Karpas-422 (cell line): ENCODE data around the gene PDZD4. TPM values are rescaled to one million over a fixed set of nuclear protein-coding genes. Genes with fewer than 3 reads are reported as not detected.

ENCODE experiments used
- DNase-seq: peaks from one replicate; pipeline ENCODE4 v3.0.0-alpha.2; 2015
- H2AFZ ChIP-seq: fragments of 200-600 bp; sonication (generic); 2 replicates; pipeline ENCODE4 v1.6.1; 2014; ENCODE audit warnings: antibody characterized with exemption, low read length, mixed read lengths
- H3K27ac ChIP-seq: fragments of 200-600 bp; sonication (generic); 2 replicates; pipeline ENCODE4 v1.5.1; 2014; ENCODE audit warnings: mild to moderate bottlenecking, low read length, moderate library complexity
- H3K27me3 ChIP-seq: fragments of 200-600 bp; sonication (generic); 2 replicates; pipeline ENCODE4 v1.6.1; 2014; ENCODE audit warnings: low read length, mixed read lengths
- H3K36me3 ChIP-seq: fragments of 200-600 bp; sonication (generic); 2 replicates; pipeline ENCODE4 v1.6.1; 2014; ENCODE audit warnings: low read length, mixed read lengths; ENCODE audit not compliant: insufficient read depth
- H3K4me1 ChIP-seq: fragments of 200-600 bp; sonication (generic); 2 replicates; pipeline ENCODE4 v1.6.1; 2014; ENCODE audit warnings: mild to moderate bottlenecking, low read length, mixed read lengths
- H3K4me2 ChIP-seq: fragments of 200-600 bp; sonication (generic); 2 replicates; pipeline ENCODE4 v1.6.1; 2014; ENCODE audit warnings: low read length, low read depth, mild to moderate bottlenecking; ENCODE audit not compliant: poor library complexity, severe bottlenecking
- H3K4me3 ChIP-seq: fragments of 200-600 bp; sonication (generic); 2 replicates; pipeline ENCODE4 v1.5.1; 2014; ENCODE audit warnings: mild to moderate bottlenecking, antibody characterized with exemption, low read length, mixed read lengths
- H3K79me2 ChIP-seq: fragments of 200-600 bp; sonication (generic); 2 replicates; pipeline ENCODE4 v1.6.1; 2014; ENCODE audit warnings: mild to moderate bottlenecking, low read length, mixed read lengths
- H3K9ac ChIP-seq: fragments of 200-600 bp; sonication (generic); 2 replicates; pipeline ENCODE4 v1.6.0; 2014; ENCODE audit warnings: low read length
- H3K9me2 ChIP-seq: fragments of 200-600 bp; sonication (generic), shearing (Covaris generic); replicated peaks from 2 replicates; pipeline ENCODE4 v1.6.0; 2014; ENCODE audit warnings: mild to moderate bottlenecking, low read length, moderate library complexity; ENCODE audit not compliant: insufficient read depth
- H3K9me3 ChIP-seq: fragments of 300-700, 200-600 bp; sonication (generic); 2 replicates; pipeline ENCODE4 v1.6.1; 2014; ENCODE audit warnings: low read length, mixed read lengths
- H4K20me1 ChIP-seq: fragments of 200-600 bp; sonication (generic); 2 replicates; pipeline ENCODE4 v1.6.1; 2014; ENCODE audit warnings: mild to moderate bottlenecking, antibody characterized with exemption, low read length, low read depth; ENCODE audit not compliant: insufficient read depth
- total RNA-seq: library from RNA; depleted of rRNA; stranded (reverse); fragments of >200 nt; shearing (Covaris generic); gene quantifications from 2 replicates; pipeline ENCODE4 v1.2.3, GENCODE V29; 2014; ENCODE audit warnings: low replicate concordance

The PDZD4 gene
- total RNA-seq, 1 experiment from 2014 or later, result not detected

- H2AFZ ChIP-seq, result no peak overlapping the region
Measured at GRCh38 chrX:153816831-153817690, 13.3 kb downstream of the PDZD4 start.

GRCh38 chrX:153814591-153815315, 15.6 kb downstream of the PDZD4 start:
- Histone ChIP-seq H2AFZ (no peak overlapping the region), H3K27ac (no peak overlapping the region), H3K4me3 (no peak overlapping the region), H3K9me2 (no peaks in the 10 kb centered on the region), H3K4me2 (no peak overlapping the region), H3K9ac (no peak overlapping the region), H3K27me3 (no peaks in the 10 kb centered on the region), H3K36me3 (no peaks in the 10 kb centered on the region), H3K9me3 (no peaks in the 10 kb centered on the region), H3K4me1 (no peaks in the 10 kb centered on the region), H4K20me1 (no peaks in the 10 kb centered on the region), H3K79me2 (no peaks in the 10 kb centered on the region)
- no peak for DNase-seq

More at GRCh38 chrX:153816831-153817690, 13.3 kb downstream of the PDZD4 start:
- no peak for DNase-seq
- H3K79me2 ChIP-seq, result no peaks in the 10 kb centered on the region
- H3K9me3 ChIP-seq, result no peaks in the 10 kb centered on the region
- no peak overlapping the region for H3K27ac ChIP-seq
- H3K9me2 ChIP-seq, result no peaks in the 10 kb centered on the region
- H4K20me1 ChIP-seq, result no peaks in the 10 kb centered on the region
- no peaks in the 10 kb centered on the region for H3K36me3 ChIP-seq
- no peaks in the 10 kb centered on the region for H3K27me3 ChIP-seq
- H3K4me3 ChIP-seq, result no peak overlapping the region
- H3K9ac ChIP-seq, result no peak overlapping the region
- no peak overlapping the region for H3K4me2 ChIP-seq
- no peaks in the 10 kb centered on the region for H3K4me1 ChIP-seq

GRCh38 chrX:153813161-153813560, 17.2 kb downstream of the PDZD4 start:
- H3K79me2 ChIP-seq, result no peaks in the 10 kb centered on the region
- H4K20me1 ChIP-seq, result no peaks in the 10 kb centered on the region
- H3K4me3 ChIP-seq, result no peak overlapping the region
- no peak overlapping the region for H3K27ac ChIP-seq
- H3K27me3 ChIP-seq, result no peaks in the 10 kb centered on the region
- no peak overlapping the region for H2AFZ ChIP-seq
- H3K4me2 ChIP-seq, result no peak overlapping the region
- DNase-seq, result no peak
- H3K9me2 ChIP-seq, result no peaks in the 10 kb centered on the region
- no peaks in the 10 kb centered on the region for H3K36me3 ChIP-seq
- no peaks in the 10 kb centered on the region for H3K9me3 ChIP-seq
- no peak overlapping the region for H3K9ac ChIP-seq
- H3K4me1 ChIP-seq, result no peaks in the 10 kb centered on the region

- no peaks in the 10 kb centered on the region for H3K4me1 ChIP-seq
- H3K4me3 ChIP-seq, result no peak overlapping the region
- no peak overlapping the region for H3K27ac ChIP-seq
- no peaks in the 10 kb centered on the region for H3K79me2 ChIP-seq
- no peak overlapping the region for H2AFZ ChIP-seq
- no peaks in the 10 kb centered on the region for H3K27me3 ChIP-seq
- H3K9me2 ChIP-seq, result no peaks in the 10 kb centered on the region
- no peaks in the 10 kb centered on the region for H3K9me3 ChIP-seq
- no peak overlapping the region for H3K4me2 ChIP-seq
- DNase-seq, result no peak
- no peak overlapping the region for H3K9ac ChIP-seq
- H4K20me1 ChIP-seq, result no peaks in the 10 kb centered on the region
- H3K36me3 ChIP-seq, result no peaks in the 10 kb centered on the region
Measured at GRCh38 chrX:153812220-153812619, 18.1 kb downstream of the PDZD4 start.

GRCh38 chrX:153807976-153808375, 22.4 kb downstream of the PDZD4 start:
- Histone ChIP-seq H3K79me2 (no peaks in the 10 kb centered on the region), H3K9me3 (no peaks in the 10 kb centered on the region), H3K27me3 (no peaks in the 10 kb centered on the region), H3K36me3 (no peaks in the 10 kb centered on the region), H3K9ac (no peak overlapping the region), H3K27ac (no peak overlapping the region), H3K4me3 (no peak overlapping the region), H3K9me2 (no peaks in the 10 kb centered on the region), H2AFZ (no peak overlapping the region), H4K20me1 (no peaks in the 10 kb centered on the region), H3K4me1 (no peaks in the 10 kb centered on the region), H3K4me2 (no peak overlapping the region)
- DNase-seq, result no peak

- H3K9me3 ChIP-seq, result no peaks in the 10 kb centered on the region
- H3K79me2 ChIP-seq, result no peaks in the 10 kb centered on the region
- H3K9ac ChIP-seq, result no peak overlapping the region
- no peak overlapping the region for H2AFZ ChIP-seq
- DNase-seq, result no peak
- no peaks in the 10 kb centered on the region for H3K27me3 ChIP-seq
- H3K4me3 ChIP-seq, result no peak overlapping the region
- H3K9me2 ChIP-seq, result no peaks in the 10 kb centered on the region
- no peaks in the 10 kb centered on the region for H3K4me1 ChIP-seq
- H4K20me1 ChIP-seq, result no peaks in the 10 kb centered on the region
- H3K27ac ChIP-seq, result no peak overlapping the region
- no peak overlapping the region for H3K4me2 ChIP-seq
- H3K36me3 ChIP-seq, result no peaks in the 10 kb centered on the region
Measured at GRCh38 chrX:153806999-153807575, 23.3 kb downstream of the PDZD4 start.

GRCh38 chrX:153805436-153805835, 24.9 kb downstream of the PDZD4 start:
- Histone ChIP-seq H3K36me3 (no peaks in the 10 kb centered on the region), H3K4me3 (no peak overlapping the region), H3K4me2 (no peak overlapping the region), H3K27ac (no peak overlapping the region), H3K9ac (no peak overlapping the region), H3K79me2 (no peaks in the 10 kb centered on the region), H2AFZ (no peak overlapping the region), H3K9me3 (no peaks in the 10 kb centered on the region), H3K27me3 (no peaks in the 10 kb centered on the region), H4K20me1 (no peaks in the 10 kb centered on the region), H3K9me2 (no peaks in the 10 kb centered on the region), H3K4me1 (no peaks in the 10 kb centered on the region)
- DNase-seq, result no peak

GRCh38 chrX:153804621-153805020, 25.7 kb downstream of the PDZD4 start:
- DNase-seq, result no peak
- H3K4me2 ChIP-seq, result no peak overlapping the region
- no peak overlapping the region for H3K4me3 ChIP-seq
- H3K27me3 ChIP-seq, result no peaks in the 10 kb centered on the region
- H3K9me2 ChIP-seq, result no peaks in the 10 kb centered on the region
- H3K36me3 ChIP-seq, result no peaks in the 10 kb centered on the region
- no peak overlapping the region for H2AFZ ChIP-seq
- H3K4me1 ChIP-seq, result no peaks in the 10 kb centered on the region
- H3K79me2 ChIP-seq, result no peaks in the 10 kb centered on the region
- no peaks in the 10 kb centered on the region for H3K9me3 ChIP-seq
- no peaks in the 10 kb centered on the region for H4K20me1 ChIP-seq
- no peak overlapping the region for H3K27ac ChIP-seq
- no peak overlapping the region for H3K9ac ChIP-seq
